T-helper 17 cell (primary cell): ENCODE results near the gene GSC2. TPM values are rescaled to one million over a fixed set of nuclear protein-coding genes. Genes with fewer than 3 reads are reported as not detected.
"Not testable (repeated sequence)": the region's sequence is repeated elsewhere in the genome, so short reads cannot be mapped to it uniquely, and the experiment has no call there.

Source experiments
- ATAC-seq: fragments of 150-1000 bp; cut with Tn5 transposase; 2 replicates; pipeline ENCODE4 v1.10.0; 2021; ENCODE audit warnings: mild to moderate bottlenecking, moderate library complexity
- DNase-seq, 3 donors: peaks; one replicate each; pipeline versions ENCODE4 v3.0.0 to v3.0.0-alpha.2; 2020 to 2021
- H3K9me3 ChIP-seq: one replicate; pipeline ENCODE4 v1.7.0; 2013; ENCODE audit warnings: low read length, mild to moderate bottlenecking; ENCODE audit not compliant: control insufficient read depth, poor library complexity, severe bottlenecking
- H3K27ac Mint-ChIP-seq: one replicate; pipeline ENCODE4 v1.8.0; 2022; ENCODE audit warnings: mild to moderate bottlenecking, moderate library complexity, mixed read lengths
- H3K27me3 Mint-ChIP-seq: one replicate; pipeline ENCODE4 v1.8.0; 2022; ENCODE audit warnings: mixed read lengths
- H3K36me3 Mint-ChIP-seq: one replicate; pipeline ENCODE4 v1.8.0; 2022; ENCODE audit warnings: low read depth, mixed read lengths
- H3K4me1 Mint-ChIP-seq: one replicate; pipeline ENCODE4 v1.8.0; 2022; ENCODE audit warnings: mild to moderate bottlenecking, mixed read lengths
- H3K4me3 Mint-ChIP-seq: one replicate; pipeline ENCODE4 v1.8.0; 2022; ENCODE audit warnings: mild to moderate bottlenecking, moderate library complexity, mixed read lengths
- total RNA-seq, 4 donors: library from RNA in 2 of 4; stranded (reverse) in 2 of 4; gene quantifications; one replicate each; pipeline ENCODE4 v1.2.3 and lab custom pipeline; 2022 to 2026

Gene GSC2
- total RNA-seq, 2 donors from 2014 or later: not detected

DNA sequence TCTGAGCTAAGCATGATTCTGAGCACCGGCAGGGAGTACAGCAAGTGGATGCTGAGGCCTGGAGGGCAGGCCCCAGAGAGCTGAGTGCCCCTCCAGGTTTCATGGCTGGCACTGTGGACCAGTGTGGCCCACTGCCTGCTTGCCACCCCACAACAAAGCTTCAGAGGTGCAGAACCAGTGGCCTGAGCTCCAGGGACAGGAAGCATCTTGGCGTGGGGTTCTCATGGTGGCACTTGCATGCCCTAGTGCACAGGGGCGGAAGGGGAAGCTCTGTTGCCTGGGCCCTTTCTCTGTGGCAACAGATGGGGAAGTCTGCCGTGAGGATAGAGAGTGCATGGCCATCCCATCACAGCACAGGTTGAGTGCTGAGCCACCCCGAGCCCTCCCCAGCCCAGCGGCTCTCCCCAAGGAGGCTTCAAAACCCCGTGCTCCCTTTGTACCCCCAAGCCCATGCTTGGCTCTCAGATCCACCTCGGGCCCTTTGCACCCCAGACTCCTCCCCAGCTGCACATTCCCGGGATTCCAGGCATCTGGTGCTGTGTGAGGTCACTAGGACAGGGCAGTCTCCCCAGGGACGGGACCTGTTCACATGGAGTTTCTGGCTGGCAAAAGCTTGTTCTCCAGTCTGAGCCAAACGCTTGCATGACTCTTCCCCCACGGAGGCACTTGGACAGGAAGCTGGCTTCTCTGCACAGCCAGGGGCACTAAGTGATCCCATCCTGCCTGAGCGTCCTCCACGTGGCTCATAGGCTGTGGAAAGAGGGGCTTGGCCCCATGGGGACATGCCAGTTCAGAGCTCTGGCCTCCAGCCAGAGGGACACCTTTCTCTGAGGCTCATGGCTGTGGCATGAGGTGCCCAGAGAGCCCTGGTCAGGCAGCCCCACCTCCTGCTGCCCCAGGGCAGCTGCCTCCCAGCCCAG lies 24.3 kb upstream of the GSC2 start:
- H3K9me3 ChIP-seq: no peaks in the 10 kb centered on the region
- ATAC-seq (no peak), DNase-seq (no peak)
- peaks cover 6% of the 10 kb centered on the region for H3K36me3 Mint-ChIP-seq
- peaks cover 10% of the 10 kb centered on the region for H3K27me3 Mint-ChIP-seq
- no peak overlapping the region for H3K4me3 Mint-ChIP-seq
- no peak overlapping the region for H3K27ac Mint-ChIP-seq
- H3K4me1 Mint-ChIP-seq: peaks cover 31% of the 10 kb centered on the region

DNA sequence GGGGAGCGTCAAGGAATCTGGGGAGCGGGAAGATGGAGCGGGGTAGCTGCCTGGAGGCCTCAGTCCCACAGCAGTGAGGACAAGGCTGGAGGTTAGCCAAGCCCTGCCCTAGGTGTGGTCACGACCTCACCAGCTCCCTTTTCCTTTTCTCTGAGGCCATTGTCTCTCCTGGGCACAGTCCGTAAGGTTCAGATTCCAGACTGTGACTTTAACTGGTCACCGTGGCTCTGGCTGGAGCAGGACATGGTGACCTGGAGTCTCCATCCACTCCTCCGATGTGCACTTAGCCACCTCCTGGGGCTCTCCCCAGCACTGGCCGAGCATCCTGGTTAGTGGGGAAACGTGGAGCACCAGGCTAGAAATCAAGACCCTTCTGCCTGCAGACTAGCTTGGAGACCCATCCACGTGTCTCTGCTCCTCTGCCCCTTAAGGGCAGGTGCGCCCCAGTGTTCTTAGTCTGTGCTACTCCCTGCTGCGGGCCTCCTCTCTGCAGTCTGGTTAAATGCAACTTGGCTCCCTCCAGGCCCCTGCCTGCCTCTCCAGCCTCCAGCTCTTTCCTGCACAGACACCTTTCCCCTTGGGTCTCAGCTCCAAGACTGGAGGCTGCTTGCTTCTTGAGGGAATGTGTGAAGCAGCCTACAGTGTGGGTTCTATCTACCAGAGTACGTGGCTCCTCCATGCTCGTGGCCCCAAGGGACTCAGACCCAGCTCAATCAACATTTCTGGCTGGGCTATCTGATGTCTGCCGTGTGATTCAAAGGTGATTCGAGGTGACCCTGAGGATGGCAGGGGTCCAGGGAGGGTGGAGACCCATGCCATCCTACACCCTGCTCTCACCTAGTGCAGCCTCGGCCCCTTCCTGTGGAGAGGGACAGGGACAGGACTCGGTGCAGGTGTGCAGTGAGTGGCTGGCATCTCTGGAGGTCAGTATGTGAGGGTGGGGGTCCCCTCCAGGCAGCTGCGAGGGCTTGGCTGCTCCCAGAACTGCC lies 23.2 kb upstream of the GSC2 start:
- DNase-seq (no peak), ATAC-seq (no peak)
- Mint-ChIP-seq H3K27me3 (peaks cover 20% of the 10 kb centered on the region), H3K27ac (peak overlapping the region; percentile 86), H3K4me3 (peak overlapping the region; percentile 95), H3K4me1 (peaks cover 34% of the 10 kb centered on the region), H3K36me3 (peaks cover 13% of the 10 kb centered on the region)
- H3K9me3 ChIP-seq: no peaks in the 10 kb centered on the region

DNA sequence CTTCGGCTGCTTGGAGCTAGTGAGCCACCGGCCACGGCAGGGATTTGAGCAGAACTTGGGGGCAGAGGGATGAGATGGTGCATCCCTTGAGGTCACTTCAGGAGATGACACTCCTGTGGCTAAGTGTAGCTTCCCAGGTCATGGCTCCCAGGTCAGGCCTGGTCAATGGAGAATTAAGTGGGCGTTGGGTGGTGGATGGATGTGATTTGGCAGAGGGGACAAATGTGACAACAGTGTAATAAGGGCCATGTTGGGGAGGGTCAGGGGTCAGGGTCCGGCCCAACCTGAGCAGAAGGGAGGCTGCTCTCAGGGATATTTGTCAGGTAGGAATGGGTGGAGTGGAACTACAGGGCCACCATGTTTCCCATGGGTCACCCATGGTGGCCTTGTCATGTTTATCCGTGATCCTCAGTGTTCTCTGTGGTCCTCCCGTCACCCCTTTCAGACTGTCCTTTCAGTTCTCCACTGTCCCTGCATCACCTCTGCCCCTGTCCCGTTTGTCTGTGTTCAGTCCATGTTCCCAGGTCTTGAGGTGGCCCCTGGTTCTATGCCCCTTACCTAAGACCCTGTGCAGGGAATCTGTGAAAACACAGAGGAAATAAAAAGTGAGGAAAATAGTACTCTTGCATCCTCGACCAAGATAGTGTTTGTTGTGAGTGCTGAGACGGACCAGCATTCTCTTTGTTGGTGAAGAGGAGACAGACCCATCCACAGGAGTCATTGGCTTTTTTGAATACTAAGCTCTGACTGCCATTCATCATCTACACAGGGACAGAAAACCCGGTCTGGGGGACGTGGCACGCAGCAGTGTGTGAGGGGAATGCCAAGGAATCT lies 22.3 kb upstream of the GSC2 start:
- peaks cover 15% of the 10 kb centered on the region for H3K36me3 Mint-ChIP-seq
- H3K27ac Mint-ChIP-seq: peak overlapping the region; percentile 86
- ATAC-seq (no peak), DNase-seq (no peak)
- H3K27me3 Mint-ChIP-seq: peaks cover 29% of the 10 kb centered on the region
- peak overlapping the region; percentile 95 for H3K4me3 Mint-ChIP-seq
- peaks cover 34% of the 10 kb centered on the region for H3K4me1 Mint-ChIP-seq
- H3K9me3 ChIP-seq: no peaks in the 10 kb centered on the region

DNA sequence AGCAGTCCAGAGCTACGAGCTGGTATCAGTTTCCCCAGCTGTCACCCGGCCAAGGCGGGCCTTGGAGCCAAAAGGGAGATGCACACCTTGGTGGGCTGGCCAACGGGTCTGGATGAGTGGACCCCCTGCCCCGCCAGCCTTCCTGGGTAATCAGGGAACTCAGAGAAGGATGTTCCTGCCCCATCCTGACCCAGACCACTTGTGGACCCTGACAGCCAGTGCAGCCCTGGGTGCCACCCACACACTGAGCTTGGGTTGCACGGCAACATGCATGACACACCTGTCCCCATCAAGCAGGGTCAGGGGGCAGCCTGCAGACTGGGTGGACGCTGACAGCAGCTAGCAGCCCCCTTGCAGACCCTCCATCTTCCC lies 19.8 kb upstream of the GSC2 start:
- DNase-seq (no peak), ATAC-seq (no peak)
- no peak overlapping the region for H3K4me3 Mint-ChIP-seq
- no peaks in the 10 kb centered on the region for H3K9me3 ChIP-seq
- peaks cover 32% of the 10 kb centered on the region for H3K4me1 Mint-ChIP-seq
- H3K27ac Mint-ChIP-seq: peak overlapping the region; percentile 86
- peaks cover 41% of the 10 kb centered on the region for H3K27me3 Mint-ChIP-seq
- peaks cover 15% of the 10 kb centered on the region for H3K36me3 Mint-ChIP-seq

DNA sequence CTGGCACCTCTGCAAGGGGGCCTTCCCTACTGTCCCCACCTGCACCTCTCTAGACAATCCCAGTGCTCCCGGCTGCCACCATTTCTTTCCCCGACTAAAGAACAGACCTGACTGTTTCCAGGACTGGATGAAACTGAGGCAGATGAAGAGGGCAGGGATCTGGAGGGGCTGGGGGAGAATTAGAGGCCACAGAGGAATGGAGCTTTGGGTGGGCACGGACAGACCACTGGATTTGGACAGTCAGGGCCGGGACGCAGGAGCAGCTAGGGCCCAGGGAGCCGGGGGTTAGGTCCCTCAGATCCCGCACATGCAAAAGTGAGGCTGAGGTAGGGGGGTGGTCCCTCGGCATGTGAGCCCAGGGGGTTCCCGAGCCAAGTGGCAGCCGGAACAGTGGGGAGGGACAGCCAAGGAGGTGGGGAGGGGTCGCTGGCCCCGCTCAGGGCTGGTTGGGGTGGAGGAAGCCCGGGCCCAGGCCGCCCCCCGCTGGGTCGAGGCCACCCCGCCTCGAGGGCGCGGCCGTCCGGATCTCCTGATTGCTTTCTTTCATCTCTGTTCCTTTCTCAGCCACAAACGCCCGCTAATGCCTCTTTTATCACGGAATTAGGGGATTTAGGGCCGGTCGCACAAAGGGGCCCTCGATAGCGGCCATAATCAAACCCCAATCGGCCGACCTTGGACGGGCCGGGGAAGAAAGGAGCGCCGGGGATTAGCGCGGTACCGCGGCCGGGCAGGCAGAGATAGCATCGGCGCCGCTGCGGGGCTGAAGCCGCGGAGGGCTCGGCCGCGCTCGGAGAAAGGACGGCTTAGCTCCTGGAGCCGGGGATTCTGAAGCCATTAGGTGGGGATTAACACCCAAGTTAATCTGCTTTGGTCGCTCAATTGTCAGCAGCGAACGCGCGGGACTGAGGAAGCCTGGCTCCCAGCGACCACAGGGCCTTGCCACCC lies 19.2 kb upstream of the GSC2 start:
- Mint-ChIP-seq H3K4me1 (peaks cover 32% of the 10 kb centered on the region), H3K36me3 (peaks cover 15% of the 10 kb centered on the region), H3K27ac (no peak overlapping the region), H3K27me3 (peaks cover 46% of the 10 kb centered on the region), H3K4me3 (peak overlapping the region; percentile 79)
- DNase-seq: no peak
- no peaks in the 10 kb centered on the region for H3K9me3 ChIP-seq
- ATAC-seq: no peak

DNA sequence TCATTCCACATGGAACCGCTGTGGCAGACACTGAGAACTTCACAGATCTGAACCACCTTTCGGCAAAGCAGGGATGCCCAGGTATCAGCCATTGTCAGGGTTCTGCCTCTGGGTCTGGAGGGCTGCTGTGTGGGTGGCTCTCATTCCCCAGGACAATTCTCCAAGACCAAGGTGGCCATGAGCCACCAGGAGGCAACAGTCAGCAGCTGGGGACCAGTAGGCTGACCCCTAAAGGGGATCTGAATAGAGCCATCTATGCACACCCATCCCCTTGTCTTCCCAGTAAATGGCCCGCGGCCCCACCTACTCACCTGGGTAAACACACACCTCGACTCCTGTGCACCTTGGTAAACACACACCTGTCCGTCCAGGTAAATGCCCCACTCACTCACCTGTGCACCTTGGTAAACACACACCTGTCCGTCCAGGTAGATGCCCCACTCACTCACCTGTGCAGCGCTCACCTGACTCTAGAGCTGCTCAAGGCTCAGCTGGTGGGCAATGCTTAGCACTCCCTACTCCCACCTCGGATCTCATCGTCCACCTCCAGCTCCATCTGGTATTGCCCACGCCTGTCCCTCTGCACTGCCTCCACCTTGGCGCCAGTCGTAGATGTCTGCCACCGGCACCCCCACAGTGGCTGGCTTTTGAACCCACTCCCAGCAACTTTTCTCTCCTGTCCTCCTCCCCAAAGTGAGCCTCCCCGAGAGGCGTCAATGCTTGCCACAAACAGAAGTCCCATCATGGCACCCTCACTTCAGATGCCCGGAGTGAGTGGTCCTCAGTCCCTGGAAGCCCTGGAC lies 18.2 kb upstream of the GSC2 start:
- Mint-ChIP-seq H3K27ac (no peak overlapping the region), H3K4me3 (peak overlapping the region; percentile 79), H3K27me3 (peaks cover 46% of the 10 kb centered on the region), H3K36me3 (peaks cover 15% of the 10 kb centered on the region), H3K4me1 (peaks cover 29% of the 10 kb centered on the region)
- ATAC-seq (no peak), DNase-seq (no peak)
- H3K9me3 ChIP-seq: no peaks in the 10 kb centered on the region

DNA sequence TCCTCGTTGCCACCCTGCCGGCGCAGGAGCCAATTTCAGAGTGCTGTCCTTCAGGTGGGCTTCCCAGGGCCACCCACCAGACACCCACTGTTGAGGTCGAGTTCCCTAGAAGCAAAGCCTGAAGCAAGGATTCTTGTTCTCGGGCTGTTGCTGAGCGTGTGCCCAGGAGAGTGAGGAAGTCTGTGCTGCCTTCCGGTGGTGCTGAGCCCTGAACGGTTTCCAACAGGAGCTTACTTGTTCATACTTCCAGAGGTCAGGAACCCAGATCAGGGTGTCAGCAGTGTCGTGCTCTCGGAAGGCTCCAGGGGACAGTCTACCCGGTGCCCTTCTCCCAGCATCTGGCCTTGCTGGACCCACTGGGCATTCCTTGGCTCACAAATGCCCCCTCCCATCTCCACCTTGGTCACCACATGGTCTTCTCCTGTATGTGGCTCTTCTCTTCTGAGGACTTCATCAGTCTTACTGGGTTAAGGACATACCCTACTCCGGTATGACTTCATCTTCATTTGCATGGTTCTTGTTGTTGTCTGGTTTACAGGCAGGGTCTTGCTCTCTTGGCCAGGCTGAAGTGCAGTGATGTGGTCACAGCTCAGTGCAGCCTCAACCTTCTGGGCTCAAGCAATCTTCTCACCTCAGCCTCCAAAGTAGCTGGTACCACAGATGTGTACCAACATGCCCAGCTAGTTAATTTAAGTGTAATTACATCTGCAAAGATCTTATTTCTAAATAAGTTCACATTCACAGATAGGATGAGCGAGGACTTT lies 17.2 kb upstream of the GSC2 start:
- Mint-ChIP-seq H3K4me3 (no peak overlapping the region), H3K4me1 (peaks cover 20% of the 10 kb centered on the region), H3K27ac (no peak overlapping the region), H3K36me3 (peaks cover 15% of the 10 kb centered on the region), H3K27me3 (peaks cover 46% of the 10 kb centered on the region)
- no peaks in the 10 kb centered on the region for H3K9me3 ChIP-seq
- DNase-seq (no peak), ATAC-seq (no peak)

DNA sequence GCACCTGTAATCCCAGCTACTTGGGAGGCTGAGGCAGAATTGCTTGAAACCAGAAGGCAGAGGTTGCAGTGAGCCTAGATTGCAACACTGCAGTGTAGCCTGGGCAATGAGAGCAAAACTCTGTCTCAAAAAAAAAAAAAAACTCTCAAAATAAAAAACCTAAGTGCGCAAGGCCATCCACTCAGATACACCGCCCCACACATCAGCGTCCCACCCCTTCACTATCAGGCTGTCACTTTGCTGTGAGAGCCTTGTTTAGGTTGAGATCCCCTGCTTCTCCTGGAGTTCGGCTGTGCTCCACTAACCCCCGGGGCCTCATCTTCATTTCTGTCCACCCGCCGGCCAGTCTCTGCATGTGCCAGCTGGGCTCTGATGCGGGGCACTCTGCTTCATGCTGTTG lies 16.3 kb upstream of the GSC2 start:
- peaks cover 46% of the 10 kb centered on the region for H3K27me3 Mint-ChIP-seq
- DNase-seq (no peak), ATAC-seq (no peak)
- H3K9me3 ChIP-seq: no peaks in the 10 kb centered on the region
- peaks cover 15% of the 10 kb centered on the region for H3K4me1 Mint-ChIP-seq
- peaks cover 15% of the 10 kb centered on the region for H3K36me3 Mint-ChIP-seq
- H3K4me3 Mint-ChIP-seq: no peak overlapping the region
- H3K27ac Mint-ChIP-seq: no peak overlapping the region

DNA sequence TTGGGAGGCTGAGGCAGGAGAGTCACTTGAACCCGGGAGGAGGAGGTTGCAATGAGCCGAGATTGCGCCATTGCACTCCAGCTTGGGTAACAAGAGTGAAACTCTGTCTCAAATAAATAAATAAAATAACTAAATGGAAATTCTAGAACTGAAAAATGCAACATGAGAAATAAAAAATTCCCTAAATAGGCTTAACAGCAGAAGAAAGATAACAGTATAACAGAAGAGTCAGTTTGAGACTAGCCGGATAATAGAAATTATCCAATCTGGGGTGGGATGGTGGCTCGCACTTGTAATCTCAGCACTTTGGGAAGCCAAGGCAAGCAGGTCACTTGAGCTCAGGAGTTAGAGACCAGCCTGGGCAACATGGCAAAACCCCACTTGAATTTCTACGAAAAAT lies 14.3 kb upstream of the GSC2 start:
- peaks cover 8% of the 10 kb centered on the region for H3K36me3 Mint-ChIP-seq
- peaks cover 51% of the 10 kb centered on the region for H3K27me3 Mint-ChIP-seq
- no peak overlapping the region for H3K27ac Mint-ChIP-seq
- no peak for DNase-seq
- H3K4me3 Mint-ChIP-seq: no peak overlapping the region
- H3K9me3 ChIP-seq: no peaks in the 10 kb centered on the region
- ATAC-seq: no peak
- peaks cover 6% of the 10 kb centered on the region for H3K4me1 Mint-ChIP-seq

DNA sequence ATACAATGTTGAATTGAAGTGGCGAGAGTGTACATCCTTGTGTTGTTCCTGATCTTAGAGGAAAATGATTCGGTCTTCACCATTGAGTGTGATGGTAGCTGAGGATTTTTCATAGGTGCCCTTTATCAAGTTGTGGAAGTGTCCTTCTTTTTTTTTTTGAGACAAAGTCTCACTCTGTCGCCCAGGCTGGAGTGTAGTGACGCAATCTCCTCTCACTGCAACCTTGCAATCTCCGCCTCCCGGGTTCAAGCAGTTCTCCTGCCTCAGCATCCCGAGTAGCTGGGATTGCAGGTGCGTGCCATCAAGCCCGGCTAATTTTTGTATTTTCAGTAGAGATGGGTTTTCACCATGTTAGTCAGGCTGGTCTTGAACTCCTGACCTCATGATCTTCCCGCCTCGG lies 8.6 kb upstream of the GSC2 start:
- H3K9me3 ChIP-seq, H3K4me3 Mint-ChIP-seq, H3K27ac Mint-ChIP-seq, DNase-seq, ATAC-seq, H3K4me1 Mint-ChIP-seq, H3K36me3 Mint-ChIP-seq: not testable (repeated sequence)
- peaks cover 34% of the 10 kb centered on the region for H3K27me3 Mint-ChIP-seq

DNA sequence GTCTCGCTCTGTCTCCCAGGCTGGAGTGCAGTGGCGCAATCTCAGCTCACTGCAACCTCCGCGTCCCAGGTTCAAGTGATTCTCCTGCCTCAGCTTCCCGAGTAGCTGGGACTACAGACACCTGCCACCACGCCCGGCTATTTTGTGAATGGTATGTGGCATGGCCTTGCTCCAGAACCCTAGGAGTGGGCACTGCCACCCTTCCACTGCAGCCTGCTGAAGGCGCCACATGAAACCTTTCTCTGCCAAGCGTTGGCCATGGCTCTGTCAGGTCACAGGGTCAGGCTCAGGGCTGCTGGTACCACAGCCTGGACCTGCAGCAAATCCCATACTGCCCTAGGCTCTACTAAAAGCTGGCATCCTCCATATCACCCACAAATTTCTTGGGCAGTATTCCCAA lies 6.0 kb upstream of the GSC2 start:
- not testable (repeated sequence) for ATAC-seq, H3K9me3 ChIP-seq, H3K27ac Mint-ChIP-seq, H3K4me1 Mint-ChIP-seq, DNase-seq, H3K4me3 Mint-ChIP-seq, H3K36me3 Mint-ChIP-seq
- H3K27me3 Mint-ChIP-seq: peaks cover 51% of the 10 kb centered on the region
